Glomerular endothelial cell (primary cell): ENCODE data around the gene AHDC1. TPM values are rescaled to one million over a fixed set of nuclear protein-coding genes. Genes with fewer than 3 reads are reported as not detected.

Experiments
- DNase-seq: peaks from one replicate; pipeline ENCODE4 v3.0.0-alpha.2; 2011; ENCODE audit warnings: low read depth, low spot score; ENCODE audit errors: extremely low read depth
- total RNA-seq: library from RNA; depleted of rRNA; stranded (reverse); fragments of >200 nt; gene quantifications from 2 replicates; pipeline ENCODE4 v1.2.3, GENCODE V29; 2015

Gene AHDC1
- total RNA-seq, 1 donor from 2014 or later = 44.1 TPM

- DNase-seq = no peak
Measured at GRCh38 chr1:27585684-27586083, 18.3 kb downstream of the AHDC1 start.

- no peak for DNase-seq
Measured at GRCh38 chr1:27584453-27584852, 19.5 kb downstream of the AHDC1 start.

GRCh38 chr1:27583479-27583878 lies 20.5 kb downstream of the AHDC1 start:
- no peak for DNase-seq

- DNase-seq = no peak
Measured at GRCh38 chr1:27581823-27582243, 22.1 kb downstream of the AHDC1 start.

- DNase-seq = no peak
Measured at GRCh38 chr1:27577504-27578188, 26.3 kb downstream of the AHDC1 start.

GRCh38 chr1:27576806-27577227 lies 27.1 kb downstream of the AHDC1 start:
- no peak for DNase-seq

- no peak for DNase-seq
Measured at GRCh38 chr1:27575840-27576331, 28.1 kb downstream of the AHDC1 start.

- DNase-seq = no peak
Measured at GRCh38 chr1:27574871-27575831, 28.8 kb downstream of the AHDC1 start.

GRCh38 chr1:27574001-27574781 lies 29.8 kb downstream of the AHDC1 start:
- no peak for DNase-seq

- DNase-seq = no peak
Measured at GRCh38 chr1:27572679-27573426, 31.1 kb downstream of the AHDC1 start.

GRCh38 chr1:27572019-27572678 lies 31.8 kb downstream of the AHDC1 start:
- DNase-seq = no peak

GRCh38 chr1:27571439-27572018 lies 32.4 kb downstream of the AHDC1 start:
- DNase-seq = no peak

GRCh38 chr1:27570784-27571183 lies 33.2 kb downstream of the AHDC1 start:
- no peak for DNase-seq

GRCh38 chr1:27570356-27570755 lies 33.6 kb downstream of the AHDC1 start:
- no peak for DNase-seq

- no peak for DNase-seq
Measured at GRCh38 chr1:27569506-27570291, 34.2 kb downstream of the AHDC1 start.

GRCh38 chr1:27569088-27569460 lies 34.9 kb downstream of the AHDC1 start:
- DNase-seq = no peak

- DNase-seq = no peak
Measured at GRCh38 chr1:27568300-27569087, 35.5 kb downstream of the AHDC1 start.

GRCh38 chr1:27567971-27568299 lies 36.0 kb downstream of the AHDC1 start:
- DNase-seq = no peak
